T-helper 2 cell treated with Interferon-gamma antibody and Interleukin-4, amounts not matched to agents 5 μg/mL and 100 μg/mL, for 36 hours (primary cell): ENCODE data around the gene TK2.

Source experiments
- DNase-seq: peaks from one replicate; pipeline ENCODE4 v3.0.0; 2021; ENCODE audit warnings: low spot score
- H3K27ac Mint-ChIP-seq: one replicate; pipeline ENCODE4 v1.8.0; 2021; ENCODE audit warnings: mild to moderate bottlenecking, mixed read lengths
- H3K27me3 Mint-ChIP-seq: one replicate; pipeline ENCODE4 v1.8.0; 2021; ENCODE audit warnings: low read depth, mixed read lengths
- H3K36me3 Mint-ChIP-seq: one replicate; pipeline ENCODE4 v1.8.0; 2021; ENCODE audit warnings: low read depth, mixed read lengths
- H3K4me1 Mint-ChIP-seq: one replicate; pipeline ENCODE4 v1.8.0; 2021; ENCODE audit warnings: low read depth, mixed read lengths
- H3K4me3 Mint-ChIP-seq: one replicate; pipeline ENCODE4 v1.8.0; 2022; ENCODE audit warnings: mild to moderate bottlenecking, moderate library complexity, mixed read lengths
- H3K9me3 Mint-ChIP-seq: one replicate; pipeline ENCODE4 v1.8.0; 2021; ENCODE audit warnings: mixed read lengths

TK2 gene

DNA sequence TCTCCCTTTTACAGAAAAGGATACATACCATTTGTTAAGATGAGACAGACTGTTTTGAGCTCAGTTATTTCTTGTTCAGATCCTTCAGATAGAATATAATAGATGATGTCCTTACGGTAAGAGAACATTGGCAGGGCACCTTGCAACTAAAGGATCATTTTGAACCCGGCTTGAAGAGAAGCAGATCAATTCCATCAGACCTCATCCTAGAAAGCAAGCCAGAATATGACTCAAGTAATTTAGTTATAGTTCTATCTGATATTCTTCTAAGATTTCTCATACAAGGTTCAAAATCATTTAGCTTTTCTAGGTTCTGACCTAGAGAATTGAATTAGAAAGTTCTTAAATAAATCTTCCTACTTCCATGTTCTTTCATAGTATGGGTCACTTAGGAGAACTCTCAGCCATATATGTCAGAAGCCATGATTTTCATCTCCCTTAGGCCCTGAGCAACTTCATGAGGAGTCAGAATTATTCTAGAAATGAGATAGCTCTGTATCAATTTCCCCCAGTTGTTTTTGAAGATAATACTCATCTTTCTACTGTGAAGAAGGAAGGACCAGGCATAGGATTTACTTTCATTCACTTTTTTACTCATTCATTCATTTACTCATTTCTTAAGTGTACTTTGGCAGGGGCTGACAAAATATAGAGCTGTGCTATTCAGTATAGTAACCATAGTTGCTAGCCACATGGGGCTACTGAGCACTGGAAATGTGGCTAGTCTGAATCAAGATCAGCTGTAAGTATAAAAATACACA lies 13.8 kb upstream of the TK2 start:
- peaks cover 58% of the 10 kb centered on the region for H3K4me1 Mint-ChIP-seq
- peak overlapping the region; percentile 29 for H3K27ac Mint-ChIP-seq
- H3K4me3 Mint-ChIP-seq = no peak overlapping the region

GRCh38 chr16:66562986-66563385 lies 13.1 kb upstream of the TK2 start:
- peaks cover 69% of the 10 kb centered on the region for H3K36me3 Mint-ChIP-seq
- H3K27me3 Mint-ChIP-seq = no peaks in the 10 kb centered on the region
- H3K27ac Mint-ChIP-seq = peak overlapping the region; percentile 65
- peaks cover 65% of the 10 kb centered on the region for H3K4me1 Mint-ChIP-seq
- no peak for DNase-seq
- H3K9me3 Mint-ChIP-seq = no peaks in the 10 kb centered on the region
- peak overlapping the region; percentile 51 for H3K4me3 Mint-ChIP-seq

More for the DNA sequence above, 13.8 kb upstream of the TK2 start:
- no peak for DNase-seq
- peaks cover 64% of the 10 kb centered on the region for H3K36me3 Mint-ChIP-seq
- no peaks in the 10 kb centered on the region for H3K27me3 Mint-ChIP-seq
- no peaks in the 10 kb centered on the region for H3K9me3 Mint-ChIP-seq

GRCh38 chr16:66562409-66562808 lies 12.5 kb upstream of the TK2 start:
- Mint-ChIP-seq H3K36me3 (peaks cover 67% of the 10 kb centered on the region), H3K27ac (peak overlapping the region; percentile 75), H3K4me3 (peak overlapping the region; percentile 51), H3K9me3 (no peaks in the 10 kb centered on the region), H3K4me1 (peaks cover 65% of the 10 kb centered on the region), H3K27me3 (no peaks in the 10 kb centered on the region)
- no peak for DNase-seq

DNA sequence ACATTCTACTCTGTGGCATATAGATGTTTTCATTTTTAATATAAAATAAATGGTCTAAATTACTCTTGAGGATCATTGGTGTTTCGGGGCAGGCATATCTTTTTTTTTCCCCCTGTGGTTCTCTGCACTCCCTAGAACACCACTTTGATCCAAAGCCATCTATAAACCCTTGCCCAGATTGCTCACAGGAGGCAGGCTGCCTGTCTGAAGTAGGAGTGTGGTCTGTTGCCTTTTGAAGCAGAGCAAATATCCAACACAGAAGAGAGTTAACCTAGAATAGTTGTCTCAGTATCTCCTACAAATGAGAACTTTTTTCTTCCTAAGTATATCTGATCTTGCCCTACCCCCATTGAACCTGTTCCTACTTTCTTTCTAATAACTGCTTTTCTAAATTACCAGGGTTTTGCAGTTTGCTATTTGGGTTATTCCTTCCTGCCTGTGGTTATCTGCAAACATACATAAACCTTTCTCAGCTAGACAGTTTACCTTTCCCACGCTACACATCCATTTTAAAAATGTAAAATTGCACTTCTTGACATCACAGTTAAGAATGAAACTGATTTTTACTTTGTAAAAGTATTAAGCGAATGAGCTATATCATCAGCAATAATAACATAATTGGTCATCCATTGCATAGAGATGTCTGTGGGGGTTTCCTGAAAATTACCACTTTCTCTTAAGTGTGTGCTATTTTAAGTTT lies 11.6 kb upstream of the TK2 start:
- H3K4me1 Mint-ChIP-seq = peaks cover 64% of the 10 kb centered on the region
- peaks cover 60% of the 10 kb centered on the region for H3K36me3 Mint-ChIP-seq
- no peak for DNase-seq
- H3K27me3 Mint-ChIP-seq = no peaks in the 10 kb centered on the region
- H3K4me3 Mint-ChIP-seq = peak overlapping the region; percentile 55
- peak overlapping the region; percentile 85 for H3K27ac Mint-ChIP-seq
- no peaks in the 10 kb centered on the region for H3K9me3 Mint-ChIP-seq

GRCh38 chr16:66560107-66560506 lies 10.2 kb upstream of the TK2 start:
- Mint-ChIP-seq H3K27ac (peak overlapping the region; percentile 46), H3K4me3 (peak overlapping the region; percentile 13), H3K4me1 (peaks cover 77% of the 10 kb centered on the region), H3K36me3 (peaks cover 61% of the 10 kb centered on the region), H3K9me3 (no peaks in the 10 kb centered on the region), H3K27me3 (no peaks in the 10 kb centered on the region)
- no peak for DNase-seq

GRCh38 chr16:66554495-66554894 lies 4.6 kb upstream of the TK2 start:
- DNase-seq = no peak
- no peaks in the 10 kb centered on the region for H3K27me3 Mint-ChIP-seq
- no peak overlapping the region for H3K27ac Mint-ChIP-seq
- H3K36me3 Mint-ChIP-seq = peaks cover 52% of the 10 kb centered on the region
- H3K9me3 Mint-ChIP-seq = no peaks in the 10 kb centered on the region
- H3K4me3 Mint-ChIP-seq = peak overlapping the region; percentile 98
- H3K4me1 Mint-ChIP-seq = peaks cover 66% of the 10 kb centered on the region

GRCh38 chr16:66554021-66554420 lies 4.1 kb upstream of the TK2 start:
- Mint-ChIP-seq H3K9me3 (no peaks in the 10 kb centered on the region), H3K4me3 (peak overlapping the region; percentile 98), H3K27ac (no peak overlapping the region), H3K4me1 (peaks cover 65% of the 10 kb centered on the region), H3K36me3 (peaks cover 49% of the 10 kb centered on the region), H3K27me3 (no peaks in the 10 kb centered on the region)
- DNase-seq = no peak

DNA sequence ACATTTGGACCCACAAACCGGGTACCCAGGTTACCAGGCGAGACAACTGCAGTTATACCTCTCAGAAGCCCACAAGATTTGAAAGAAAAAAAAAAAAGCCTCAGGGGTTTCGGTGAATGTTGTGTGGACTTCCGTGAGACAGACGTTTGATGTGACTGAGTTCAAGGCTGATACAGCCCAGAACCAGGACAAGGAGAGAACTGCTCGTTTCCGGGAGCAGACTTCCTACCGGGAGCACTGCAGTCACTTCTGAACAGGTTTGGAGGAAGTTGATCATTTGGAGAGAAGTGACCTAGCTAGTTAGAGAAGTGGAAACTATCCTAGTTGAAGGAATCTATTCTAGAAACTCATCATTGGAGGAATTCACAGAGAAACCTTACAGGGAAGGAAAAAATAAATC lies 3.3 kb upstream of the TK2 start:
- Mint-ChIP-seq H3K36me3 (peaks cover 42% of the 10 kb centered on the region), H3K4me1 (peaks cover 65% of the 10 kb centered on the region), H3K4me3 (peak overlapping the region; percentile 98), H3K27ac (peak overlapping the region; percentile 92), H3K27me3 (no peaks in the 10 kb centered on the region), H3K9me3 (no peaks in the 10 kb centered on the region)
- DNase-seq = no peak

- Mint-ChIP-seq H3K9me3 (no peaks in the 10 kb centered on the region), H3K4me1 (peaks cover 65% of the 10 kb centered on the region), H3K27ac (peak within 1 kb of the TSS; percentile 92), H3K4me3 (peak within 1 kb of the TSS; percentile 98), H3K27me3 (no peaks in the 10 kb centered on the region), H3K36me3 (peaks cover 40% of the 10 kb centered on the region)
- peak; percentile 95 for DNase-seq
Measured at GRCh38 chr16:66552286-66553177, 2.6 kb upstream of the TK2 start, which contains the start of gene CKLF. Gene CKLF (plus strand): TSS chr16:66552576. CDS start chr16:66552716, 140 bp downstream.

DNA sequence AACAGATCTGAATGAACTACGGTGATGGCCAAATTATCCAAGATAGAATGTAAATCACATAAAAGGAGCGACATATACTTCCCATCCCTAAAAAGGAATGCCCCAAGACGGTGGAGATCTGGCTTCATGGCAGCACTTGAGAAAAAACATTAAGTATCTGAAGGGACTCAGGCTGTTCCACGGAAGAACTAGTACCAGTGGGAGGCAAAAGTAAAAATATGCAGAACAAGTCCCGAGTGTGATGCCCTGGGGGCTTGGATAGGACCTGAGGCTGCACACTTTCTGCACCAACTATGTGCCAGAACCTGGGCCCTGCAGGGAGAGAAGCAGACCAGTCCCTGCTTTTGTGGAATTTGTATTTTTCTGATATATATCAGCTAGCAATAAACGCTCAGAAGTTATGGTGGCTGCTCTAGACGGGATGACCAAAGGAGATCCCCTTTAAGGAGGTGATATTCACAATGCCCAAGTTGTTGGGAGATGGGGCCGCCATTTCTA lies 1.9 kb upstream of the TK2 start:
- Mint-ChIP-seq H3K27ac (peak overlapping the region; percentile 92), H3K9me3 (no peaks in the 10 kb centered on the region), H3K4me1 (peaks cover 69% of the 10 kb centered on the region), H3K27me3 (no peaks in the 10 kb centered on the region), H3K4me3 (peak overlapping the region; percentile 98), H3K36me3 (peaks cover 40% of the 10 kb centered on the region)
- DNase-seq = no peak

DNA sequence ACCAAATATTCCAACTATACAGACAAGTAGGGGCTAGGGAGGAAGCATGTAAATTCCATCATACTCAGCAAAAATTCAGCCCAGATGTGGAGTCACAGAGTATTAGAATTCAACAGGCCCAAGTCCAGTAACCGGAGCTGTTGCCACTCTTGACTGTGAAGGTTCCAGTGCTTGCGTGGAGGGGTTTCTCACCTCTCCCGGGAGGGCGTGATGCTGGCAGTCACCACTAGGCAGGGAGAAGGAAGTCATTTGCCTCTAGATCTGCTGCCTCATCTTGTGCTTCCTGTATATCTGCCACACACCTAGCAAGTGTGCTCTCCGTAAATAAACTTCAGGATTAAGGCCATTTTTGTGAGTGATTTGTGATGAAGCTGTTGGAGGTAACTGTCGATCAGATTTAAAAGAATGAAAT lies 1.4 kb upstream of the TK2 start:
- peak; percentile 63 for DNase-seq
- Mint-ChIP-seq H3K27ac (peak overlapping the region; percentile 92), H3K4me1 (peaks cover 68% of the 10 kb centered on the region), H3K27me3 (no peaks in the 10 kb centered on the region), H3K9me3 (no peaks in the 10 kb centered on the region), H3K4me3 (peak overlapping the region; percentile 98), H3K36me3 (peaks cover 39% of the 10 kb centered on the region)

DNA sequence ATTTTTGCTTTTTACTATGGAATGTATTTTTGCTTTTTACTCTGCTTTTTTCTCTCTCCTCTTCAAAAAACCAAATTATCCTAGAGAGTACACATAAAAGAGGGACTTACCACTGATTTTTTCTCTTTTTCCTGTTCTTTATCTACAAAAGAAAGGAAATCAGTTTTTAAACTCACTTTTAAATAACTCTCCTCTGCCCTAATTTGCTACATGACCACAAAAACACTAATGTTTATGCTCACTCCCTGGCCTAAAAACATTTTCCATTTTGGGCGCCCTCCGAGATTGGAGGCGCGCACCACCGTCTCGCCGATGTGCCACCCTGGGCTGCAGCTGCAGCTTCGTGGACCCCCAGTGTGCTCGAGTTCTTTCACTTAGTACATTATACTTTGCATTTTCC lies 1.1 kb downstream of the TK2 start:
- peak overlapping the region; percentile 74 for H3K4me3 Mint-ChIP-seq
- H3K27me3 Mint-ChIP-seq = no peaks in the 10 kb centered on the region
- peaks cover 48% of the 10 kb centered on the region for H3K4me1 Mint-ChIP-seq

DNA sequence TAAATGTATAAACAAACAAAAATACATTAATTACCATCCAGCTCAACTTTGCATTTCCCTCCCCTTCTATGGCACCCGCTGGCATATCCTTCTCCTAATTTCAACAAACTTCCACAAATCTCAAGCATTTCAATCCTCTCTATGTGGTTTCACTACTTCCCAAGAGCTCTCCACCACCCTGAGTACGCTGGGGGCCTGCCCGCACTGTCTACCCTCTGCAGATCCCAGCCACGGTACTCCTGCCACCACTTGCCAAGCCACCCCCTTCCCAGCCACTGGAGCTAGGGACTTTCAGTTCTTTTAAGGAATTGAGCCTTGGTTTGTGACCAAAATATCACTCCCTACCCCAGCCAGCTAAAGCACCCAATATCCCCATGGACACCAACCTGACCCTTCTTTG lies 1.9 kb downstream of the TK2 start:
- DNase-seq = no peak
- Mint-ChIP-seq H3K27me3 (no peaks in the 10 kb centered on the region), H3K27ac (peak overlapping the region; percentile 80), H3K4me3 (peak overlapping the region; percentile 74), H3K36me3 (peaks cover 16% of the 10 kb centered on the region), H3K9me3 (no peaks in the 10 kb centered on the region), H3K4me1 (peaks cover 41% of the 10 kb centered on the region)

More for the DNA sequence above, 1.1 kb downstream of the TK2 start:
- DNase-seq = no peak
- Mint-ChIP-seq H3K9me3 (no peaks in the 10 kb centered on the region), H3K36me3 (peaks cover 23% of the 10 kb centered on the region), H3K27ac (peak overlapping the region; percentile 80)
